Suprapubic skin (tissue), 4 donors: Measurements from ENCODE around the gene LPP. TPM values are rescaled to one million over a fixed set of nuclear protein-coding genes. Genes with fewer than 3 reads are reported as not detected.

Experiments
- DNase-seq, 2 donors: peaks; one replicate each; pipeline ENCODE4 v3.0.0-alpha.2; 2019; ENCODE audit warnings: low spot score in 2 of 2
- H3K27ac ChIP-seq: fragments of 200-600 bp; sonication (generic); one replicate; pipeline ENCODE4 v1.5.1; 2019
- H3K27me3 ChIP-seq: fragments of 200-600 bp; sonication (generic); one replicate; pipeline ENCODE4 v1.5.1; 2019
- H3K36me3 ChIP-seq: fragments of 200-600 bp; sonication (generic); one replicate; pipeline ENCODE4 v1.5.1; 2019
- H3K4me1 ChIP-seq: fragments of 200-600 bp; sonication (generic); one replicate; pipeline ENCODE4 v1.5.1; 2019
- H3K4me3 ChIP-seq: fragments of 200-600 bp; sonication (generic); one replicate; pipeline ENCODE4 v1.5.1; 2019; ENCODE audit warnings: mild to moderate bottlenecking
- H3K9me3 ChIP-seq: fragments of 200-600 bp; sonication (generic); one replicate; pipeline ENCODE4 v1.5.1; 2019
- EP300 ChIP-seq: sonication (generic); formaldehyde crosslinking; IDR thresholded peaks from one replicate; pipeline ENCODE4 v1.6.1; 2017; ENCODE audit warnings: antibody characterized with exemption
- POLR2A ChIP-seq, 2 donors: fragments of 450-650 bp; IDR thresholded peaks; one replicate each; pipeline ENCODE4 v1.6.1; 2017; ENCODE audit warnings: antibody characterized with exemption in 2 of 2, mild to moderate bottlenecking in 2 of 2, moderate library complexity in 2 of 2
- POLR2AphosphoS5 ChIP-seq, 3 donors: sonication (generic); formaldehyde crosslinking; IDR thresholded peaks; one replicate each; pipeline ENCODE4 v1.6.1; 2017; ENCODE audit warnings: antibody characterized with exemption in 3 of 3
- WGBS: methylation state at CpG from one replicate; pipeline ENCODE4 v1.1.5; 2018; 5-methylcytosine and 5-hydroxymethylcytosine counted together
- total RNA-seq, 4 donors: library from RNA; depleted of rRNA; stranded (reverse); fragments of >200 nt; gene quantifications; one replicate each; pipeline ENCODE4 v1.1.0, GENCODE V29; 2016
- TF ChIP-seq, protein P1 (sequence below), 2 donors: fragments of 200-600 bp in 1 of 2; fragments of 450-650 bp in 1 of 2; sonication (generic) in 1 of 2; IDR thresholded peaks; one replicate each; pipeline ENCODE4 v1.5.1; 2016 to 2019; ENCODE audit warnings: antibody characterized with exemption in 2 of 2, mild to moderate bottlenecking in 1 of 2, moderate library complexity in 1 of 2

LPP gene
- total RNA-seq, 4 donors from 2014 or later, result 56.8 to 127 (median 84.2) TPM

DNA sequence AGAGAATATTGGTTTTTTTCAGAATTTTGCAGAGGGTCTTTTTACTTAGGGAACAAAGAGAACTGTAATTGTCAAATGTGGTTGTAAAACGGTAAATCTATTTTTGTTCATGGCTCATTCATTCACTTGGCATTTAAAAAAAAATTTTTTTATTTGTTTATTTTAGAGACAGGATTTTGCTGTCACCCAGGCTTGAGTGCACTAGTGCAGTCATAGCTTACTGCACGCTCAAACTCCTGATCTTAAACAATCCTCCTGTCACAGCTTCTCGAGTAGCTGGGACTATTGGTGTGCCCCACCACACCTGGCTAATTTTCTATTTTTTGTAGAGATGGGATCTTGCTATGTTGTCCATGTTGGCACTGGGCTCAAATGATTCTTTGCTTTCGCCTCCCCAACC lies 301.8 kb downstream of the LPP start:
- Histone ChIP-seq H3K9me3 (no peaks in the 10 kb centered on the region), H3K4me1 (no peaks in the 10 kb centered on the region), H3K27ac (no peak overlapping the region), H3K4me3 (no peak overlapping the region), H3K27me3 (no peaks in the 10 kb centered on the region), H3K36me3 (no peaks in the 10 kb centered on the region)
- TF ChIP-seq POLR2A (IDR thresholded peaks at IDR 0.05), result no peak
- no peak for TF ChIP-seq EP300
- TF ChIP-seq, protein P1, sequence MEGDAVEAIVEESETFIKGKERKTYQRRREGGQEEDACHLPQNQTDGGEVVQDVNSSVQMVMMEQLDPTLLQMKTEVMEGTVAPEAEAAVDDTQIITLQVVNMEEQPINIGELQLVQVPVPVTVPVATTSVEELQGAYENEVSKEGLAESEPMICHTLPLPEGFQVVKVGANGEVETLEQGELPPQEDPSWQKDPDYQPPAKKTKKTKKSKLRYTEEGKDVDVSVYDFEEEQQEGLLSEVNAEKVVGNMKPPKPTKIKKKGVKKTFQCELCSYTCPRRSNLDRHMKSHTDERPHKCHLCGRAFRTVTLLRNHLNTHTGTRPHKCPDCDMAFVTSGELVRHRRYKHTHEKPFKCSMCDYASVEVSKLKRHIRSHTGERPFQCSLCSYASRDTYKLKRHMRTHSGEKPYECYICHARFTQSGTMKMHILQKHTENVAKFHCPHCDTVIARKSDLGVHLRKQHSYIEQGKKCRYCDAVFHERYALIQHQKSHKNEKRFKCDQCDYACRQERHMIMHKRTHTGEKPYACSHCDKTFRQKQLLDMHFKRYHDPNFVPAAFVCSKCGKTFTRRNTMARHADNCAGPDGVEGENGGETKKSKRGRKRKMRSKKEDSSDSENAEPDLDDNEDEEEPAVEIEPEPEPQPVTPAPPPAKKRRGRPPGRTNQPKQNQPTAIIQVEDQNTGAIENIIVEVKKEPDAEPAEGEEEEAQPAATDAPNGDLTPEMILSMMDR (IDR thresholded peaks at IDR 0.05), result no peak
- no peak for TF ChIP-seq POLR2AphosphoS5 (IDR thresholded peaks at IDR 0.05)
- no peak for DNase-seq
- 91% methylated on average over 4 of the region's 4 CpGs for WGBS

DNA sequence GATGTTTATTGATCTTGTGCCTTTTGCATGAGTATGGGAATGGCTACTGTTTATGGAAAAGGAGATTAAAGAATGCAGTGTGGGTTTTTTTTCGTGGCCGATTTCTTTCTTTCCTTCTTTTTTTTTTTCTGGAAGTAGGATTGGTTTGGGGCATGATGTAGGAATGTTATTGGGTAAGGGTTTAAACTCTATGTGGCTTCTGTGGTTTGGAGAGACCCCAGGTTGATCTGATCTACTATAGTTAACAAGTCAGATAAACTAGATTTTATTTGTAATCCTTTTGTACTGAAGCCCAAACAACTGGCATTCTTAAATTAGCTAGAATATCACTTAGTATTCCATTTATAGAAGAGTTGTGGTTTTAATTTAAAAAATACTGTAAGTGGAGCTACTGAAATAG lies 304.8 kb downstream of the LPP start:
- no peak for DNase-seq
- Histone ChIP-seq H3K4me1 (no peaks in the 10 kb centered on the region), H3K9me3 (no peaks in the 10 kb centered on the region), H3K36me3 (no peaks in the 10 kb centered on the region), H3K27me3 (no peaks in the 10 kb centered on the region), H3K4me3 (no peak overlapping the region), H3K27ac (no peak overlapping the region)
- WGBS, result 27% methylated on average over 2 of the region's 2 CpGs
- TF ChIP-seq POLR2A (IDR thresholded peaks at IDR 0.05) (no peak), EP300 (no peak), POLR2AphosphoS5 (IDR thresholded peaks at IDR 0.05) (no peak)
- TF ChIP-seq, protein P1 (IDR thresholded peaks at IDR 0.05), result no peak

DNA sequence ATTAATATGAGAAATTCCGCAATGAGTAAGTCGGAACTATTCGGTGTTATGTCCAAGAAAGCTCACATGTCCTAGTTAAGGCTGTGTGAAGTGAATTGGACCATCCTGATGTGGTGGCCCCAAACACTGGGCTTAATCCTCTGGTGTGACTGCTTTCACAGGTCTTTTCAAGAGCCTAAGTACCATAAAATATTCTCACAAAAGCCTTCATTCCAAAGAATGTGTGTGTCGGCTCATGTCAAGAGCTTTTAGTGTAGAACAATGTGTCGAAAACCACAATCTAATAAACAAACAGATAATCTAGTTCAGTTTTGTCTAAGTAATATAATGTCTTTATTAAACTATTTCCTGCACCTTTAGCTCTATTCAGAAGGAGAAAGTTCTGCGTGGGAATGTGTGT lies 311.4 kb downstream of the LPP start:
- H3K36me3 ChIP-seq, result no peaks in the 10 kb centered on the region
- no peak overlapping the region for H3K27ac ChIP-seq
- 85% methylated on average over 6 of the region's 6 CpGs for WGBS
- no peaks in the 10 kb centered on the region for H3K9me3 ChIP-seq
- no peak for DNase-seq
- no peak overlapping the region for H3K4me3 ChIP-seq
- TF ChIP-seq POLR2AphosphoS5 (IDR thresholded peaks at IDR 0.05) (no peak), POLR2A (IDR thresholded peaks at IDR 0.05) (no peak), EP300 (no peak)
- TF ChIP-seq, protein P1 (IDR thresholded peaks at IDR 0.05), result no peak
- H3K27me3 ChIP-seq, result no peaks in the 10 kb centered on the region
- H3K4me1 ChIP-seq, result peaks cover 15% of the 10 kb centered on the region

DNA sequence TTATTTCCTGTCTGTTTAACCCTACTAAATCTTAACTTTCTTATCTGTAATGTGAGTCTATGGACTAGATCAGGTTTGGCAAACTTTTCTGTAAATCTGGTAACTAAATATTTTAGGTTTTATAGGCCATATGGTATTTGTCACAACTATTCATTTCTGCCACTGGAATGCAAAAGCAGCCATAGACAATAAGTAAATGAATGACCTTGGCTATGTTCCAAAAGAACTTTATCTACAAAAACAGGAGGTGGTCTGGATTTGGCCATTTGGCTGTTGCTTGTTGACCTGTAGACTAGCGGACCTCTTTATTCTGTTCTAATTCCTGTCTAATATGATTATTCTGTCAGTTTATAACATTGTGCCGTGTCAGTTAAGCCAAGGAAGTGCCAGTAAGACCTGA lies 314.2 kb downstream of the LPP start:
- Histone ChIP-seq H3K27ac (peak overlapping the region; percentile 78), H3K36me3 (no peaks in the 10 kb centered on the region), H3K27me3 (no peaks in the 10 kb centered on the region), H3K4me1 (peaks cover 25% of the 10 kb centered on the region), H3K9me3 (no peaks in the 10 kb centered on the region), H3K4me3 (no peak overlapping the region)
- WGBS, result 86% methylated on average over 2 of the region's 2 CpGs
- DNase-seq, result no peak
- TF ChIP-seq EP300 (no peak), POLR2A (IDR thresholded peaks at IDR 0.05) (no peak), POLR2AphosphoS5 (IDR thresholded peaks at IDR 0.05) (no peak)
- TF ChIP-seq, protein P1 (IDR thresholded peaks at IDR 0.05), result no peak

DNA sequence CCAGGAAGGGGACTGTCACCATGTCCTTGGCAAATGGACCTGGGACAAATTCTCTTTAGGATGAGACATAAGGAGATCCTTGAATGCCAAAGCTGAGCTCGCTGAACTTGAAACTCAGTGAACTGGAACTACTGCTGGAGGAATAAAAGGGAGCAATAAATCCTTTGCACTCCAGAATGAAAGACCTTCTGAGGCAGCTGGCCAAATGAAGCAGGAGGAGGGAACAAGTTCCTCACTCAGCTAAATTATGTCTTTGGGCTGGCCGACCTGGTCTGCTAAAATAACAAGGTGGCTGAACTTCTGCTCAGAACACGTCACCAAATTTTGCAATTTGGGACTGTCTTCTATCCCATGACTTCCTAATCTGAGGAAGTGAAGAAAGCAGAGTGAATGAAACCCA lies 314.7 kb downstream of the LPP start:
- H3K4me1 ChIP-seq, result peaks cover 25% of the 10 kb centered on the region
- H3K4me3 ChIP-seq, result no peak overlapping the region
- peak overlapping the region; percentile 78 for H3K27ac ChIP-seq
- TF ChIP-seq EP300, result no peak
- TF ChIP-seq POLR2AphosphoS5 (IDR thresholded peaks at IDR 0.05), result peak in 1 of 3 donors; percentile 64
- H3K27me3 ChIP-seq, result no peaks in the 10 kb centered on the region
- 78% methylated on average over 3 of the region's 3 CpGs for WGBS
- DNase-seq, result peak; percentile 89 to 90
- H3K36me3 ChIP-seq, result no peaks in the 10 kb centered on the region
- no peaks in the 10 kb centered on the region for H3K9me3 ChIP-seq
